HG03280 (cell line): ENCODE measurements around the gene CNPY1.

Source experiments
- ATAC-seq: cut with Tn5 transposase; IDR thresholded peaks from one replicate; pipeline ENCODE4 v1.9.1; 2021; ENCODE audit warnings: mild to moderate bottlenecking, moderate library complexity; ENCODE audit not compliant: unreplicated experiment

Gene CNPY1

DNA sequence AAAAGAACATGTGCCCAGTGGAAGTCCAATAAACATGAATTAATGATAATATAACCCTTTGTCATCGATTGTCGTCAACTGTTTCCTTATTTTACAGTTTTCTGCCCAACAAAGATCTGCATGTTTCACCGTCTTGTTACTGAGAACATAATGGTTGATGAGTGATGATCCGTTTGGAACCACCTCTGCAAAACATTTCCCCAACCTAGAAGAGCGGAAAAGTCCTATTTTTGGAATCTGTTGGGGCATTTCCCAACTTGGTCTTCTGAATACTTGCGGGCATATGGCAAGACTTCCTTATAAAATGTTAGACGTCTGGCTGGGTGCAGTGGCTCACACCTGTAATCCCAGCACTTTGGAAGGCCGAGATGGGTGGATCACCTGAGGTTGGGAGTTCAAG, 32.1 kb downstream of the CNPY1 start:
- no peak for ATAC-seq

DNA sequence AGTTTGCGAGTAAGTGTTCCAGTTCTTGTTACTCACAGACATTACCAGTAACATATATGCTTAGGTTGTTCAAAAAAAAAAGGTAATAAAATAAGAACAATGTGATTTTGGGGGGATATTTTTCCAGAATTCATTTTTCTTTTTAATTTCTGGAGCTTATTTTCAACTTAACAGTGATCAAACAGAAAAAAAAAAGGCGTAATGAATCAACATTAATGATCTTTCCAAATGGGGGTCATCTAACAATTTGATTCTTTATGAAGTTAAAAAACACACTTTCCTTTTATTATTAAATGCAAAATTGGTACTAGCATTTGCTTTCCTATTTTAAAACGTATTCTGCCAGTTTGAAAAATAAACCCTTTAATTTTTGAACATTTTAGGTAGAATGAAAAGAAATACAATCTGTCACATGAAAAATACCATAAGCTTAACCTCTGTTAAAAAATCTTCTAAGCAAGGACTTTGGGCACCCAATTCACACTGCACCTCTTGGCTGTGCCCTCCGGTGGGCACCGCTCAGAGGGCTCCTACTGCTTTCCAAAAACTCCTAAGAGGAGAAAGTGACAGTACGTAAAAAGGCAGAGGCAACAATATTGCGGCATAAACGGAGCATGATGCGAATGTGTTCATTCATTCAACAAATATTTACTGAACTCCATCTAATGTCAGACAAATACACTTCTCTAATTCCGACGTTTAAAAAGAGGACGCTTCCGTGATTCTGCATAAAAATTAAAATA, 32.6 kb downstream of the CNPY1 start:
- ATAC-seq, result no peak

DNA sequence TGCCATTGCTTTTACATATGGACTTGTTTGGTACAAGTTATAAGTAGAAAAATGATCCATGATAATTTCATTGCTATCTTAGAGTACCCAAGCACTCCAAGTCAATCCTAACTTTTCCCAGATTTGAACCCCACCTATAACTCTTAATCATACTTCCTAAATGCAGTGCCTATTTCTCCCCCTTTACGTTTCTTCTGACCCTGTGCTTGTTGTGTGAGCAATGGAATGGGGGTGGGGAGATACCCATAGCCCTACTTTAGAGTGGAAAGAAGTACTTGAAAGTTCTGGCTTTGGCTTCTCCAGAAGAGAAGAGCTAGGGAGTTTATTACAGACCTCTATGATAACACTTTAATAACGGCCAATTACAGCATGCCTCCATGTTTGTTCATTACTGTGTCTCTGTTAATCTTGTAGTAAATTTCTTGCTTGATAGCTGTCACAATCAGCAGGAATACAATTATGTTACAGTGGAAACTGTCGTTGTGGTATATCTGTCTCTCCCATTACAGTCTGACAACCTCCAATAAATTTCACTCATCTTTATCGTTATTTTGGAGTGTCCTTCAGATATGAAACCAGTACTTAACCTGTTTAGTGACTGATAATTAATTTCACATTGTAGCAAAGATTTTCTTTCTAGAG, 34.0 kb downstream of the CNPY1 start:
- no peak for ATAC-seq

DNA sequence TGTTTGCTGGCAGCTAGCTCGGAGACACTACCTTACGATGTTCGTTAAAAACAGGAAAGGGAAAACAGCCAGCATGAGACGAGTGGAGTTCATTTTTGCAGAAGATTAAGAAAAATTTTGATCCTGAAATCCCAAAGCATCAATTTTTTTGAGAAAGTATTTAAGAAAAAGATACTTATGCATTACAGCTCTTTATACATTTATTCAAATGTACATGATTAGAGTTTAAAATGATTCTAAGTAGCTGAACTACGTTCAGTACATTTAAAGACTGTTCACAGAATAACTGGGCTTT, 34.7 kb downstream of the CNPY1 start:
- ATAC-seq, result no peak

- ATAC-seq, result no peak
These were observed 35.2 kb downstream of the CNPY1 start for GRCh38 chr7:155510975-155511701.

DNA sequence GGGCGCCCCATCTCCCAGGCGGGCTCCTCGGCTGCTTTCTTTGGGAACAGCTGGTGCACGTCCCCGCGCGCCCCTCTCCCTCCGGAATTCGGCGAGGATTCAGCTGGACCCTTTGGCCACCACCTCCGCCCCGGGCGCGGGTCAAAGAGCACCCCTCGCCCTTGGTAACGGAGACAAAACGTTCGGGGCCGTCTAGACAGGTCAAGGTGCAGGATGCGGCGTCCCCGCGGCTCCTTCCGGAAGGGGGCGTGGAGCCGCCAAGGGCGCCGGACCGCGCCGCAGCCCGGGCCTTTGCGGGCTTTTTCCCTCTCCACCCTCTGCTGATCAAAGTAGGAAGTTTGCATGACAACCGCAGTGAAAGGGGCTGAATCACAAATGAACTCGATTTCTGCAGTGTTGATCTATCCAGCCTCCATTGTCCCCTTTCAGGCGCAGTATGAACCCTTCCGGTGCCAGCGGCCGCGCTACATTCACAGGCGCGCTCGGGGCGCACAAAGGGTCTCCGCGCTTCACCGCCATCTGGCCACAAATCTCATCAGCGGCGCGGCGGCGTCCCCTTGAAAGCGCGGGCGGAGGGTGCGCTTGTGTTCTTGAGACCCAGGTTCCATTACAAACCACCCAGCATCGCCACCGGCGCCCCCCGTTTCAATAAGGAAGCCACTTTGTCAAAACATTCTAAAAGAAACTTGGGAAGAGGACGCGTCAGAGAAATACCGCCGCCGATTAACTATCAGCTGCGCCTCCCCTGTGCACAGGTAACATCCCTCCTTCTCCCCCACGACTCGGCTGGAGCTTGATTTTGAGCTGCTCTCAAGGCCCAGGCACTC, 36.4 kb downstream of the CNPY1 start:
- no peak for ATAC-seq

- ATAC-seq, result no peak
These were observed 37.0 kb downstream of the CNPY1 start for GRCh38 chr7:155509359-155509724.

- ATAC-seq, result no peak
These were observed 37.7 kb downstream of the CNPY1 start for GRCh38 chr7:155508376-155509358.

DNA sequence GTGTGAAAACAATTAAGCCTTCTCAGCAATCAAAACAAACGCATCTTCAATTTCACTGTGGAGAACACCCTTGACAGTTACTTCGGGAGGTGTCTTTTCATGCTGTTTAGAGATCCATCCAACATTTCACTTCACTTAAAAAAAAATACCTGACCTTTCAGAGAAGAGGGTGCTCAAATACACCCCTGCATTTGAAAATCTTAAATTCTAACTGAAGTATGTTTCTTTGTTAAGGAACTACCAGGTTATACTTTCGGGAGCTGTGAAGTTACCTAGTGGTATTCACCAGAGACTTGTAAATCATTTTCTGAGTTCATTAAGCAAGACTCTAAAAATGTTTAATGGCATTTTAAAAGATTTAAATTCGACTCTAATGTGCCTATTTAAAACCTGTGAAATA, 38.8 kb downstream of the CNPY1 start:
- ATAC-seq, result no peak

DNA sequence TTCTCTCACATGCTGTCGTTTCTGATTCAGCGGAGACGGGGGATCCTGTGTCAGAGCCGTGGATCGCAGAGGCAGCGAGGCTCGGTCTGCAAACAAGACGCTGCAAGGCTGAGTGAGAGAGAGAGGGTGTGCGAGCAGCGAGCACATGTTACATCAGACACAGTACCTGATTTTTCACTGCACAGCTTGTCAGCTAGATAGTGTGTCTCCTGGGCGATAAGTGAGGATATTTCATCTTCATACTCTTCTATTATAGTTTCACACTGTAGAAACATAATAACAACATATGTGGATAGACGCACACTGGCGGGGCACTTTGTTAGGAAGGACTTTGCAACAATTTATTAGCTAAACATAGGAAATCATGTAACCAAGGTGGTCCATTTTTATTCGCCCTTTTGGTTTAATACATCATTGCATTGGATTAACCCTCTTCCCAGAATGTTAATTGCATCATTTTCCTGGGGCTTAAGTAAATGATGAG, 39.5 kb downstream of the CNPY1 start:
- ATAC-seq, result no peak

DNA sequence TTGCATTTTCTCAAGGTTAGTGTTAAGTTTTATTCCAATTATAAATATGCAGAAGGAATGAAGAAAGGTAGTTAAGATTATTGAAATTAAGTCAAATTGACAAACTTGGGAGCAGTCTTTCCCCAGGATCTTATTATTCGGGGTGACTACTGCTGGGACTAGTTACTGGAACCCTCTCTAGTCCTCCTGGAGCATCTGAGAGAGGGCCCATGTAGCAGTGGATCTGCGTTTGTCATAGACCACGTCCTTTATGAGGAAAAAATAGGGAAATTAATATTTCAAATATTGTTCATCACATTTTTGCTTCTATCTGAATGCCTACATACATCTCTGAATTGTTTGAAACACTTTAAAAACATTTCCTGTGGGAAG, 41.0 kb downstream of the CNPY1 start:
- no peak for ATAC-seq

DNA sequence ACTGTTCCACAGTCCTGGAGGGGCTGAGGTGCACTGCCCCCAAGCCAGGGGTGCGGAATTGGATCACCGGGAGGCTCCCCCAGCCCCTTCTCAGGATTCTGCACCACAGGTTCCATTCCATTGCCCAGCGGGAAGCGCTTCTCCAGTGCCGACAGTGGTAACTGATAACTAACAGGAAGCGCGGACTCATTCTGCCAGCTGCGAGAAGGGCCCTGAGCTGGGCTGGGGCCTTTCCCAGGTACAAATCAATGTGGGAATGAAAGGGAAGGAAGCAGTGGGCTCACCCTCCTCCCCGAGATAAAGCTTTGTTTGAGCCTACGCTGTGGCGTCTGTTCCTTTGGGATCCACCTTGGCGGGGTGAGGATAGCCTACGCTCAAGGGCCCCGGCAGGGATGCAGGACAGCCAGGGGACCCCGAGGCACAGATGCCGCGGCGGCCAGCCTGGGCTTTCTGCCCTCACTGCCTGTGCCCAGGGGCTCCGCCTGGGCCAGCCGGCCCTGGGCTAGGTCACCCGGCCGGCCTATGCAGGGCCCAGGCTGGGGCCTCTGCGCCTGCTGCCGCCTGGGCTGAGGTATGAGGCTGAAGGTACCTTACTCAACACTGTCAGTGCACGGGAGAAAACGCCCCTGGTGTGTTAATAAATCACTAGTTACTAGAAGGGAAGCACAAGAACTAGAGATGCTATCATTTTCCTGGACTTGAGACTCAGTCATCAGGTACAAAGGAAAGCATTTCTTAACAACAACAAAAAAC, 49.0 kb downstream of the CNPY1 start:
- ATAC-seq, result no peak

- ATAC-seq, result no peak
These were observed 49.9 kb downstream of the CNPY1 start for GRCh38 chr7:155496267-155497005.

GRCh38 chr7:155495440-155496248, 50.7 kb downstream of the CNPY1 start:
- no peak for ATAC-seq

GRCh38 chr7:155494551-155494950, 51.8 kb downstream of the CNPY1 start:
- ATAC-seq, result no peak

- no peak for ATAC-seq
These were observed 52.4 kb downstream of the CNPY1 start for GRCh38 chr7:155493744-155494538.

DNA sequence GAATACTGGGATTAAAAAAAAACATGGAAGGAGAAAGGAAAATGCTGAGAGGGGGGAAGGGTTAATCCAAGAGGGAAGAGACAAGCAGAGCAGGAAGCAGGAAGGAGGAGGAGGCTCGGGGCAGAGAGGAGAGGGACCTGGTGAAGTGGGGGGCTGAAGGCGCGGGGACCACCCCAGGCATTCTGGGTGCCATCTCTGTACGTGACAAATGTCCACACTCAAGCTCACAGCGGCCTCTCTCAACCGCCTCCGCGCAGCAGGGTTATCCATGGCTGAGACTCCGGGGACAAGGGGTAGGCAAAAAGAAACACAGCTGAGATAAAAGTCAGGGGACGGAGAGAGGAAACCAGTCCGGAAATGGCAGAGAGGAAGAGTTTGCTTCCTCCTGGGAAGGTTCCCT, 54.5 kb downstream of the CNPY1 start:
- no peak for ATAC-seq
